IPS-20b (cell line): ENCODE data around the gene GCN1.

ENCODE experiments used
- H3K27ac ChIP-seq: one replicate; pipeline ENCODE4 v1.5.1; 2013; ENCODE audit warnings: low read length
- H3K27me3 ChIP-seq: 2 replicates; pipeline ENCODE4 v1.6.1; 2013; ENCODE audit warnings: mild to moderate bottlenecking, low read length, inconsistent platforms; ENCODE audit not compliant: insufficient read depth
- H3K36me3 ChIP-seq: 2 replicates; pipeline ENCODE4 v1.6.1; 2013; ENCODE audit warnings: low read depth, mild to moderate bottlenecking, inconsistent platforms, low read length, moderate library complexity; ENCODE audit not compliant: insufficient read depth
- H3K4me1 ChIP-seq: 2 replicates; pipeline ENCODE4 v1.6.1; 2013; ENCODE audit warnings: mild to moderate bottlenecking, control low read depth, inconsistent platforms, low read length, moderate library complexity; ENCODE audit not compliant: insufficient read depth
- H3K4me3 ChIP-seq: 2 replicates; pipeline ENCODE4 v1.5.1; 2013; ENCODE audit warnings: mild to moderate bottlenecking, low read length, inconsistent platforms
- H3K9ac ChIP-seq: 2 replicates; pipeline ENCODE4 v1.6.1; 2013; ENCODE audit warnings: low read depth, mild to moderate bottlenecking, inconsistent platforms, low read length, moderate library complexity
- H3K9me3 ChIP-seq: 2 replicates; pipeline ENCODE4 v1.6.1; 2013; ENCODE audit warnings: mild to moderate bottlenecking, low read depth, low read length, inconsistent platforms; ENCODE audit not compliant: insufficient read depth

The GCN1 gene

GRCh38 chr12:120092551-120093335 is 101.8 kb downstream of the GCN1 start:
- peaks cover 25% of the 10 kb centered on the region for H3K4me1 ChIP-seq
- H3K27ac ChIP-seq: peak overlapping the region; percentile 75
- peak overlapping the region; percentile 74; the same call in 1 of the 2 replicates for H3K9ac ChIP-seq
- peaks cover 28% of the 10 kb centered on the region for H3K36me3 ChIP-seq
- H3K4me3 ChIP-seq: no peak overlapping the region
- H3K27me3 ChIP-seq: no peaks in the 10 kb centered on the region
- no peaks in the 10 kb centered on the region for H3K9me3 ChIP-seq

GRCh38 chr12:120091371-120092090 is 103.0 kb downstream of the GCN1 start:
- Histone ChIP-seq H3K36me3 (peaks cover 17% of the 10 kb centered on the region), H3K27me3 (no peaks in the 10 kb centered on the region), H3K4me1 (peaks cover 31% of the 10 kb centered on the region), H3K9me3 (no peaks in the 10 kb centered on the region), H3K27ac (no peak overlapping the region), H3K9ac (no peak overlapping the region), H3K4me3 (no peak overlapping the region)

DNA sequence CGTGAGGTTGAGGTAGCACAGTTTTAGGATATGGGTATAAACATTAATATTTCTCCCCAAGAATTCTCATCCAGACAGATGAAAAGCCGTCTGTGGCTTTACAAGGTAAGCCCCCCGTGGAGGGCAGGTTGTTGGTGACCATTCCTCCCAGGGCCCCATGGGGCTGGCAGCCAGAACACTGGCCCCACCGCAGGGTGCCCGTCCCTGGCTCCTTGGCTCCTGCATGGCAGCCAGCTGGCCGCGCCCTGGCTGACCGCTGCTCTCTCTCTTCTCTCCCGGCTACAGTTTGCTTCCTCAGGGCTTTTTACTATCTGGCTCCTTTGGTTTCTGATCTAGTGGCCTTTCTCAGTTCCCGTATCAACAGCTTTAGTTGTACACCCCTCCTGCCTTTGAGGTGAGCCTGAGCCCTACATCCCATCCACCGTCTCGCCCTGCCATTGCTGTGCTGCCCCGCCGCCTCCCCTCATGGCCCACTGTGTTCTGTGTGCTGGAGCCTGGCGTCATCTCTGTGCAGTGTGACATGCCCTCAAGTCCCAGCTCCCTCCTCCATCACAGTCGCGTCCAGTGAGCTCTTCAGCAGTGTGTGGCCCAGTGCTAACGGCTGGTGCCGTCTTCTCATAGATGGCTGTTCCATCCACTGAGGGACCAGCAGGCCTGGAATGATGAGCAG is 103.8 kb downstream of the GCN1 start:
- no peaks in the 10 kb centered on the region for H3K9me3 ChIP-seq
- peaks cover 12% of the 10 kb centered on the region; the same call in 1 of the 2 replicates for H3K36me3 ChIP-seq
- H3K27me3 ChIP-seq: no peaks in the 10 kb centered on the region
- H3K4me3 ChIP-seq: no peak overlapping the region
- H3K4me1 ChIP-seq: peaks cover 37% of the 10 kb centered on the region
- H3K27ac ChIP-seq: no peak overlapping the region
- no peak overlapping the region for H3K9ac ChIP-seq

GRCh38 chr12:120090206-120090605 is 104.3 kb downstream of the GCN1 start:
- Histone ChIP-seq H3K9me3 (no peaks in the 10 kb centered on the region), H3K4me3 (no peak overlapping the region), H3K9ac (no peak overlapping the region), H3K27ac (no peak overlapping the region), H3K27me3 (no peaks in the 10 kb centered on the region), H3K4me1 (peaks cover 38% of the 10 kb centered on the region), H3K36me3 (peaks cover 12% of the 10 kb centered on the region; the same call in 1 of the 2 replicates)

- no peak overlapping the region for H3K27ac ChIP-seq
- no peaks in the 10 kb centered on the region for H3K27me3 ChIP-seq
Measured at GRCh38 chr12:120089796-120090195, 104.7 kb downstream of the GCN1 start.

GRCh38 chr12:120089105-120089504 is 105.4 kb downstream of the GCN1 start:
- Histone ChIP-seq H3K27me3 (no peaks in the 10 kb centered on the region), H3K9me3 (no peaks in the 10 kb centered on the region), H3K4me1 (peaks cover 30% of the 10 kb centered on the region)

More at GRCh38 chr12:120089796-120090195, 104.7 kb downstream of the GCN1 start:
- H3K4me3 ChIP-seq: no peak overlapping the region
- H3K36me3 ChIP-seq: peaks cover 12% of the 10 kb centered on the region; the same call in 1 of the 2 replicates
- peaks cover 34% of the 10 kb centered on the region for H3K4me1 ChIP-seq
- H3K9ac ChIP-seq: no peak overlapping the region
- no peaks in the 10 kb centered on the region for H3K9me3 ChIP-seq

GRCh38 chr12:120086801-120087621 is 107.5 kb downstream of the GCN1 start:
- Histone ChIP-seq H3K27ac (peak overlapping the region; percentile 86), H3K9ac (peak overlapping the region; percentile 84; the same call in 1 of the 2 replicates), H3K27me3 (no peaks in the 10 kb centered on the region), H3K9me3 (no peaks in the 10 kb centered on the region), H3K4me3 (peak overlapping the region; percentile 69), H3K4me1 (peaks cover 19% of the 10 kb centered on the region), H3K36me3 (peaks cover 12% of the 10 kb centered on the region; the same call in 1 of the 2 replicates)

More at GRCh38 chr12:120089105-120089504, 105.4 kb downstream of the GCN1 start:
- no peak overlapping the region for H3K4me3 ChIP-seq
- H3K9ac ChIP-seq: no peak overlapping the region
- H3K27ac ChIP-seq: no peak overlapping the region
- peaks cover 12% of the 10 kb centered on the region; the same call in 1 of the 2 replicates for H3K36me3 ChIP-seq

DNA sequence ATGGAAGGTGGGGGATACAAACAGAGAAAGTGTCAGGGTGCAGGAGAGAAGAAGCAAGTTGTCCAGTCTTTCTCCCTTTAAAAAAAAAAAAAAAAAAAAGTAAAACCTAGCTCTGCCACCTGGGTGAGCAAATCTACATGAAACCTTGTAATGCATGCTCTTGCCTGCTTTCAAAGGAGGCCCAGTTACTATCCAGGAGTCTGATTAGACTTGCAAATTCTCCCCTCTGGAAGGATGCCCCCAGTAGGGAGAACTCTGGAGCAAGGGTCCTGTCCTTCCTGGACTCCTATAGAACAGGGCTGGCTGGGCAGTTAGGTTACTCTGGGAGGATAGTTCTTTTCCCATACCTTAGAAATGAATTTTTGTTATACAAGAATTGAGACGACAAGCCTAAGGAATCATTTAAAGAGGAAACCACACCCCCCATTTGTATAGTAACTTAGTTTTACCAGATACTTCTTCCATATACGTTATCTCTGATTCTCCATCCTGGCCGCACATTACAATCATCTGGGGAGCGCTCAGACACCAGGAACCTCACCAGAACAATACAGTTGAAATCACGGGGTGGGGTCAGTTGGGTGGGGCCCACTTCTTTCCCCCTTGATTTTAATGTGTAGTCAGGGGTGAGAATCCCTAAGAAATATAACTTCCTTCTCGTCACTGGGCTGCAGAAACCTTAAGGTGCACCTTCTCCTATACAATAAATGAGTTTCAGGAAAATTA is 108.4 kb downstream of the GCN1 start:
- peak overlapping the region; percentile 51; the same call in 1 of the 2 replicates for H3K4me3 ChIP-seq
- peak overlapping the region; percentile 80; the same call in 1 of the 2 replicates for H3K9ac ChIP-seq

DNA sequence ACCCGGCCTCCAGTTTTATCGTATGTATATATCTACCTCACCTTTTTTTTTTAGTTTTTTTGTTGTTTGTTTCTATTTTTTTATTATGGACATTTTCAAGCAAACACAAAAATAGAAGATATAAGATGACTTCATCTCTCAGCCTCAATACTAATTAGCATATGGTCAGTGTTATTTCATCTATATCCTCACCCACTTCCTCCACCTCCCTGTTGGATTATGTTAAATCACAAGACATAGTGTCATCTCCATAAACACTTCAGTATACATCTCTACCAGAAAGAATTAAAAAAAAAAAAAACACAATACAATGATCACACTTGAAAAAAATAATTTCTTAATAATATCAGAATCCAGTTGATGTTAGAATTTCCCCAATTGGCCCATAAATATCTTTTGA is 112.9 kb downstream of the GCN1 start:
- Histone ChIP-seq H3K36me3 (0 out of 2 replicates have a peak, but pooled peaks cover 5% of the 10 kb centered on the region), H3K9ac (no peak overlapping the region), H3K27ac (no peak overlapping the region), H3K27me3 (no peaks in the 10 kb centered on the region), H3K4me3 (no peak overlapping the region), H3K4me1 (peaks cover 13% of the 10 kb centered on the region; the same call in 1 of the 2 replicates), H3K9me3 (no peaks in the 10 kb centered on the region)

More for the DNA sequence above, 108.4 kb downstream of the GCN1 start:
- H3K9me3 ChIP-seq: no peaks in the 10 kb centered on the region
- H3K36me3 ChIP-seq: peaks cover 8% of the 10 kb centered on the region; the same call in 1 of the 2 replicates
- no peaks in the 10 kb centered on the region for H3K27me3 ChIP-seq
- H3K4me1 ChIP-seq: peaks cover 19% of the 10 kb centered on the region
- H3K27ac ChIP-seq: peak overlapping the region; percentile 86
